ENCODE data around the gene ASB8. TPM values are rescaled to one million over a fixed set of nuclear protein-coding genes. Genes with fewer than 3 reads are reported as not detected.
A peak's percentile ranks its signal among the peaks of the same experiment; 100 is the strongest.

Gene ASB8
- total and polyA plus RNA-seq, 11 donors: 24.9 to 97.6 (median 79.1) TPM

- TF ChIP-seq POLR2A (IDR thresholded peaks at IDR 0.05): no peak
- TF ChIP-seq CTCF (IDR thresholded peaks at IDR 0.05): no peak
- DNase-seq (no peak), ATAC-seq (peak in 2 of 4 donors; percentile 6 to 18)
- Histone ChIP-seq H3K27me3 (peaks cover 17 to 66% (median 40%) of the 10 kb centered on the region in 9 donors), H3K9me3 (no peaks in the 10 kb centered on the region), H3K27ac (peak overlapping the region in 2 of 12 donors; percentile 47 to 54), H3K4me1 (peaks cover 0 to 28% (median 16%) of the 10 kb centered on the region in 12 donors), H3K36me3 (no peaks in the 10 kb centered on the region), H3K4me3 (no peak overlapping the region)
- WGBS, 4 donors: 82 to 87% (median 86%) methylated on average over 2 of the region's 2 CpGs
- intact Hi-C loops (cut with DNase I): loop anchor here in 4 of 10 donors (5.0 to 10.0 kb wide), 4 partner anchors 219 to 444 kb away; partner anchors contain the start of gene TMEM106C (in 1 of the 4)
These were observed 23.7 kb upstream of the ASB8 start for GRCh38 chr12:48180857-48181495.

GRCh38 chr12:48180424-48180823 is 23.1 kb upstream of the ASB8 start:
- no peak overlapping the region for H3K4me3 ChIP-seq
- peaks cover 17 to 67% (median 40%) of the 10 kb centered on the region in 9 donors for H3K27me3 ChIP-seq
- DNase-seq: no peak
- no peak for ATAC-seq
- H3K36me3 ChIP-seq: no peaks in the 10 kb centered on the region
- H3K4me1 ChIP-seq: peaks cover 0 to 28% (median 16%) of the 10 kb centered on the region in 12 donors
- no peak for TF ChIP-seq CTCF (IDR thresholded peaks at IDR 0.05)
- TF ChIP-seq POLR2A (IDR thresholded peaks at IDR 0.05): no peak
- H3K9me3 ChIP-seq: no peaks in the 10 kb centered on the region
- H3K27ac ChIP-seq: peak overlapping the region in 1 of 12 donors; percentile 47
- intact Hi-C loops (cut with DNase I): loop anchor here in 4 of 10 donors (5.0 to 10.0 kb wide), 4 partner anchors 218 to 444 kb away; partner anchors contain the start of gene TMEM106C (in 1 of the 4)
- WGBS, 4 donors: 74 to 91% (median 84%) methylated on average over 1 of the region's 1 CpG

- Histone ChIP-seq H3K4me3 (no peak overlapping the region), H3K4me1 (peaks cover 0 to 26% (median 15%) of the 10 kb centered on the region in 12 donors), H3K27me3 (peaks cover 16 to 64% (median 39%) of the 10 kb centered on the region in 9 donors), H3K36me3 (no peaks in the 10 kb centered on the region), H3K9me3 (no peaks in the 10 kb centered on the region), H3K27ac (no peak overlapping the region)
- TF ChIP-seq CTCF (IDR thresholded peaks at IDR 0.05): no peak
- TF ChIP-seq POLR2A (IDR thresholded peaks at IDR 0.05): no peak
- intact Hi-C loops (cut with DNase I): no loop called here
- no peak for ATAC-seq
- 91 to 94% (median 93%) methylated on average over 1 of the region's 1 CpG for WGBS, 4 donors
- no peak for DNase-seq
These were observed 22.2 kb upstream of the ASB8 start for GRCh38 chr12:48179466-48179865.

- TF ChIP-seq POLR2A (IDR thresholded peaks at IDR 0.05) (no peak), CTCF (IDR thresholded peaks at IDR 0.05) (no peak)
- ATAC-seq (no peak), DNase-seq (no peak)
- H3K27me3 ChIP-seq: peaks cover 6 to 53% (median 27%) of the 10 kb centered on the region in 9 donors
- no peaks in the 10 kb centered on the region for H3K36me3 ChIP-seq
- WGBS, 4 donors: 57 to 67% (median 65%) methylated on average over 4 of the region's 4 CpGs
- H3K4me1 ChIP-seq: peaks cover 0 to 13% (median 7%) of the 10 kb centered on the region in 12 donors
- no peaks in the 10 kb centered on the region for H3K9me3 ChIP-seq
- no peak overlapping the region for H3K4me3 ChIP-seq
- H3K27ac ChIP-seq: no peak overlapping the region
- intact Hi-C loops (cut with DNase I): no loop called here
These were observed 20.7 kb upstream of the ASB8 start for GRCh38 chr12:48177982-48178381.

All from heart left ventricle (tissue), 16 donors.